HCT116 (cell line): ENCODE measurements around the gene IGF2BP3. TPM values are rescaled to one million over a fixed set of nuclear protein-coding genes. Genes with fewer than 3 reads are reported as not detected.

ENCODE experiments used
- ATAC-seq: fragments of 200-7000 bp; cut with Tn5 transposase; 2 replicates; pipeline ENCODE4 v1.9.1; 2020; ENCODE audit warnings: mild to moderate bottlenecking, moderate library complexity
- BruUV-seq: library from RNA; stranded (reverse); fragments of 400-500 nt; replicated peaks from 2 replicates; lab custom pipeline; 2021; lab: Mats Ljungman, UMichigan
- CTCF ChIA-PET: fragments of 300-600 bp; sonication (Branson Sonifier 250); formaldehyde crosslinking; loops from one replicate; lab custom pipeline; 2021; ENCODE audit warnings: antibody characterized with exemption; lab: Charles Lee
- POLR2A ChIA-PET: fragments of 300-600, 350-600 bp; sonication (Branson Sonifier 250); formaldehyde crosslinking; loops from one replicate; lab custom pipeline; 2021; ENCODE audit warnings: antibody characterized with exemption; lab: Charles Lee
- RAD21 ChIA-PET, 2 experiments: fragments of 300-600 bp; sonication (Branson Sonifier 250); formaldehyde crosslinking; loops; one replicate each; lab custom pipeline; 2023; ENCODE audit warnings: low total read pairs in 2 of 2; ENCODE audit not compliant: uncharacterized antibody in 2 of 2, unreplicated experiment in 2 of 2, low non-redundant PET in 1 of 2; lab: Charles Lee
- DNase-seq: peaks from one replicate; pipeline ENCODE4 v3.0.0-alpha.2; 2010; ENCODE audit warnings: low read depth, low spot score
- H2AFZ ChIP-seq: fragments of 200-600 bp; shearing (Covaris generic), sonication (generic); 2 replicates; pipeline ENCODE4 v1.6.1; 2017; ENCODE audit warnings: low read depth, mixed run types, mixed read lengths, antibody characterized with exemption, low read length; ENCODE audit not compliant: poor library complexity, severe bottlenecking
- H3K27ac ChIP-seq: 2 replicates; pipeline ENCODE4 v1.5.1; 2012; ENCODE audit warnings: low read depth, low read length
- H3K27me3 ChIP-seq: fragments of 200-600 bp; sonication (generic); 2 replicates; pipeline ENCODE4 v1.6.1; 2016; ENCODE audit warnings: mixed run types, low read length, mixed read lengths; ENCODE audit not compliant: insufficient read depth
- H3K36me3 ChIP-seq, 2 experiments: fragments of 200-500 bp in 1 of 2; fragments of 200-600 bp in 1 of 2; sonication (Bioruptor generic) in 1 of 2; sonication (generic) in 1 of 2; 2 replicates each; pipeline versions ENCODE4 v1.5.1 to v1.6.1; 2014 to 2016; ENCODE audit warnings: low read length in 2 of 2, inconsistent platforms in 1 of 2, mixed read lengths in 1 of 2, mixed run types in 1 of 2; ENCODE audit not compliant: insufficient read depth in 2 of 2, control insufficient read depth in 1 of 2
- H3K4me1 ChIP-seq, 2 experiments: fragments of 200-600 bp in 1 of 2; sonication (generic) in 1 of 2; 2 replicates each; pipeline versions ENCODE4 v1.5.1 to v1.6.1; 2012 to 2017; ENCODE audit warnings: low read length in 2 of 2, inconsistent platforms in 1 of 2, mild to moderate bottlenecking in 1 of 2, mixed read lengths in 1 of 2, mixed run types in 1 of 2, moderate library complexity in 1 of 2; ENCODE audit not compliant: insufficient read depth in 2 of 2, control insufficient read depth in 1 of 2
- H3K4me2 ChIP-seq: fragments of 200-600 bp; sonication (generic); 2 replicates; pipeline ENCODE4 v1.6.1; 2017; ENCODE audit warnings: mixed run types, low read length, mixed read lengths
- H3K4me3 ChIP-seq, 2 experiments: fragments of 200-600 bp in 1 of 2; sonication (generic) in 1 of 2; replicated peaks in 1 of 2; 2 replicates each; pipeline ENCODE4 v1.5.1; 2011 to 2016; ENCODE audit warnings: low read length in 2 of 2, control low read depth in 1 of 2, low read depth in 1 of 2, mild to moderate bottlenecking in 1 of 2, mixed read lengths in 1 of 2, mixed run types in 1 of 2
- H3K79me2 ChIP-seq: fragments of 200-600 bp; sonication (generic); 2 replicates; pipeline ENCODE4 v1.6.1; 2017; ENCODE audit warnings: mild to moderate bottlenecking, mixed run types, low read length, moderate library complexity, mixed read lengths; ENCODE audit not compliant: insufficient read depth
- H3K9ac ChIP-seq: fragments of 200-600 bp; sonication (generic); 2 replicates; pipeline ENCODE4 v1.6.1; 2016; ENCODE audit warnings: low read length, mixed read lengths
- H3K9me2 ChIP-seq: fragments of 200-600 bp; sonication (generic), shearing (Covaris generic); 2 replicates; pipeline ENCODE4 v1.6.1; 2017; ENCODE audit warnings: mixed run types, mild to moderate bottlenecking, moderate library complexity; ENCODE audit not compliant: insufficient read depth
- H3K9me3 ChIP-seq, 2 experiments: fragments of 200-500 bp in 1 of 2; fragments of 200-600 bp in 1 of 2; sonication (Bioruptor generic) in 1 of 2; sonication (generic) in 1 of 2; 2 replicates each; pipeline ENCODE4 v1.6.1; 2014 to 2017; ENCODE audit warnings: low read length in 2 of 2, mixed read lengths in 2 of 2, inconsistent platforms in 1 of 2, low read depth in 1 of 2, mild to moderate bottlenecking in 1 of 2, mixed run types in 1 of 2, moderate library complexity in 1 of 2; ENCODE audit not compliant: control insufficient read depth in 1 of 2, insufficient read depth in 1 of 2
- H4K20me1 ChIP-seq: fragments of 200-600 bp; sonication (generic), shearing (Covaris generic); 2 replicates; pipeline ENCODE4 v1.6.1; 2017; ENCODE audit warnings: mixed run types, mild to moderate bottlenecking, moderate library complexity; ENCODE audit not compliant: insufficient read depth
- CEBPB ChIP-seq: IDR thresholded peaks from 2 replicates; pipeline ENCODE4 v1.6.1; 2012; ENCODE audit warnings: low read depth
- EZH2phosphoT487 ChIP-seq: fragments of 200-600 bp; IDR thresholded peaks from 2 replicates; pipeline ENCODE4 v1.6.1; 2018; ENCODE audit warnings: antibody characterized with exemption, borderline replicate concordance
- JUND ChIP-seq: IDR thresholded peaks from 2 replicates; pipeline ENCODE4 v1.6.1; 2012
- MAX ChIP-seq: IDR thresholded peaks from 2 replicates; pipeline ENCODE4 v1.6.1; 2012
- RAD21 ChIP-seq: IDR thresholded peaks from 2 replicates; pipeline ENCODE4 v1.6.1; 2012; ENCODE audit warnings: low read depth, mild to moderate bottlenecking
- SIN3A ChIP-seq: IDR thresholded peaks from 2 replicates; pipeline ENCODE4 v1.6.1; 2012; ENCODE audit warnings: low read depth
- SP1 ChIP-seq: IDR thresholded peaks from 2 replicates; pipeline ENCODE4 v1.6.1; 2012; ENCODE audit warnings: low read depth
- YY1 ChIP-seq: IDR thresholded peaks from 2 replicates; pipeline ENCODE4 v1.6.1; 2011; ENCODE audit warnings: low read length, low read depth, moderate library complexity, mild to moderate bottlenecking; ENCODE audit not compliant: insufficient replicate concordance; ENCODE audit errors: extremely low read depth
- ZNF274 ChIP-seq: fragments of 200-500 bp; sonication (Bioruptor generic); IDR thresholded peaks from 2 replicates; pipeline ENCODE4 v1.6.1; 2014; ENCODE audit warnings: mild to moderate bottlenecking, low read depth, low read length, inconsistent platforms
- intact Hi-C: fragments of 100-400 bp; cut with micrococcal nuclease; formaldehyde crosslinking; loops from 2 replicates; pipeline ENCODE4 v1.10.0; 2022
- total RNA-seq: library from RNA; stranded (reverse); gene quantifications from one replicate; pipeline ENCODE4 v1.2.1, GENCODE V29; 2021; ENCODE audit not compliant: unreplicated experiment
- TF ChIP-seq, protein P1 (sequence below): IDR thresholded peaks from 2 replicates; pipeline ENCODE4 v1.6.1; 2012; ENCODE audit warnings: low read depth

Gene IGF2BP3
- total RNA-seq, 1 experiment from 2014 or later: 79.1 TPM

GRCh38 chr7:23383225-23383624, 87.1 kb downstream of the IGF2BP3 start:
- ATAC-seq: no peak
- Histone ChIP-seq H3K9me2 (no peaks in the 10 kb centered on the region), H2AFZ (no peak overlapping the region), H3K79me2 (peaks cover 77% of the 10 kb centered on the region), H3K4me1 (peaks cover 16 to 29% of the 10 kb centered on the region in 2 experiments; a peak in 3 of 4 replicates), H3K9ac (no peak overlapping the region), H3K4me3 (no peak overlapping the region), H3K4me2 (no peak overlapping the region), H3K27me3 (no peaks in the 10 kb centered on the region), H4K20me1 (no peaks in the 10 kb centered on the region), H3K9me3 (no peaks in the 10 kb centered on the region), H3K27ac (no peak overlapping the region), H3K36me3 (peaks cover 0 to 2% of the 10 kb centered on the region in 2 experiments; a peak in 1 of 4 replicates)
- DNase-seq: no peak
- no TSS peak for BruUV-seq
- intact Hi-C loops: no loop called here
- ChIA-PET POLR2A (no interaction called here), CTCF (interaction anchor here (0.7 to 1.1 kb wide), 2 partner anchors 25 to 26 kb away, joined by 3 read pairs; no protein-coding TSS in a partner anchor), RAD21 (interaction anchor here in 1 of 2 experiments (0.7 kb wide), 1 partner anchor 110 kb away, joined by 5 read pairs; no protein-coding TSS in a partner anchor)
- TF ChIP-seq ZNF274: no peak
- no peak for TF ChIP-seq EZH2phosphoT487
- TF ChIP-seq, protein P1, sequence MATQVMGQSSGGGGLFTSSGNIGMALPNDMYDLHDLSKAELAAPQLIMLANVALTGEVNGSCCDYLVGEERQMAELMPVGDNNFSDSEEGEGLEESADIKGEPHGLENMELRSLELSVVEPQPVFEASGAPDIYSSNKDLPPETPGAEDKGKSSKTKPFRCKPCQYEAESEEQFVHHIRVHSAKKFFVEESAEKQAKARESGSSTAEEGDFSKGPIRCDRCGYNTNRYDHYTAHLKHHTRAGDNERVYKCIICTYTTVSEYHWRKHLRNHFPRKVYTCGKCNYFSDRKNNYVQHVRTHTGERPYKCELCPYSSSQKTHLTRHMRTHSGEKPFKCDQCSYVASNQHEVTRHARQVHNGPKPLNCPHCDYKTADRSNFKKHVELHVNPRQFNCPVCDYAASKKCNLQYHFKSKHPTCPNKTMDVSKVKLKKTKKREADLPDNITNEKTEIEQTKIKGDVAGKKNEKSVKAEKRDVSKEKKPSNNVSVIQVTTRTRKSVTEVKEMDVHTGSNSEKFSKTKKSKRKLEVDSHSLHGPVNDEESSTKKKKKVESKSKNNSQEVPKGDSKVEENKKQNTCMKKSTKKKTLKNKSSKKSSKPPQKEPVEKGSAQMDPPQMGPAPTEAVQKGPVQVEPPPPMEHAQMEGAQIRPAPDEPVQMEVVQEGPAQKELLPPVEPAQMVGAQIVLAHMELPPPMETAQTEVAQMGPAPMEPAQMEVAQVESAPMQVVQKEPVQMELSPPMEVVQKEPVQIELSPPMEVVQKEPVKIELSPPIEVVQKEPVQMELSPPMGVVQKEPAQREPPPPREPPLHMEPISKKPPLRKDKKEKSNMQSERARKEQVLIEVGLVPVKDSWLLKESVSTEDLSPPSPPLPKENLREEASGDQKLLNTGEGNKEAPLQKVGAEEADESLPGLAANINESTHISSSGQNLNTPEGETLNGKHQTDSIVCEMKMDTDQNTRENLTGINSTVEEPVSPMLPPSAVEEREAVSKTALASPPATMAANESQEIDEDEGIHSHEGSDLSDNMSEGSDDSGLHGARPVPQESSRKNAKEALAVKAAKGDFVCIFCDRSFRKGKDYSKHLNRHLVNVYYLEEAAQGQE: no peak
- no peak for TF ChIP-seq RAD21
- no peak for TF ChIP-seq JUND
- no peak for TF ChIP-seq YY1
- no peak for TF ChIP-seq SIN3A
- no peak for TF ChIP-seq SP1
- TF ChIP-seq CEBPB: no peak
- no peak for TF ChIP-seq MAX
